Measurements from ENCODE around the gene SCYGR3.
"Not testable (repeated sequence)": the region's sequence is repeated elsewhere in the genome, so short reads cannot be mapped to it uniquely, and the experiment has no call there.

Gene SCYGR3

GRCh38 chr2:227623226-227623625, 8.6 kb upstream of the SCYGR3 start:
- Mint-ChIP-seq H3K27me3 (peaks cover 4% of the 10 kb centered on the region), H3K9me3 (no peaks in the 10 kb centered on the region), H3K4me3 (no peak overlapping the region), H3K4me1 (peaks cover 5% of the 10 kb centered on the region), H3K27ac (no peak overlapping the region)
- no peak for ATAC-seq
- DNase-seq, result no peak

- ATAC-seq (no peak), DNase-seq (no peak)
- H3K9me3 Mint-ChIP-seq, result no peaks in the 10 kb centered on the region
- H3K4me1 Mint-ChIP-seq, result no peaks in the 10 kb centered on the region
- H3K27ac Mint-ChIP-seq, result no peak within 1 kb of the TSS
- peaks cover 36% of the 10 kb centered on the region for H3K27me3 Mint-ChIP-seq
- H3K4me3 Mint-ChIP-seq, result no peak within 1 kb of the TSS
Measured at GRCh38 chr2:227617316-227618230, 2.9 kb upstream of the SCYGR3 start, which contains the start of gene SCYGR4. Gene SCYGR4 (plus strand): TSS chr2:227617498. CDS start chr2:227617498, 0 bp downstream.

GRCh38 chr2:227616631-227617030, 2.0 kb upstream of the SCYGR3 start:
- Mint-ChIP-seq H3K9me3 (no peaks in the 10 kb centered on the region), H3K27me3 (peaks cover 45% of the 10 kb centered on the region), H3K4me3 (no peak overlapping the region), H3K27ac (no peak overlapping the region), H3K4me1 (no peaks in the 10 kb centered on the region)
- ATAC-seq (no peak), DNase-seq (no peak)

- Mint-ChIP-seq H3K27me3 (peaks cover 51% of the 10 kb centered on the region), H3K4me1 (no peaks in the 10 kb centered on the region), H3K9me3 (no peaks in the 10 kb centered on the region), H3K27ac (no peak overlapping the region), H3K4me3 (no peak overlapping the region)
- DNase-seq (no peak), ATAC-seq (no peak)
Measured at GRCh38 chr2:227615906-227616305, 1.3 kb upstream of the SCYGR3 start.

- DNase-seq (no peak), ATAC-seq (no peak)
- Mint-ChIP-seq H3K9me3 (no peaks in the 10 kb centered on the region), H3K4me3 (no peak overlapping the region), H3K4me1 (peaks cover 2% of the 10 kb centered on the region), H3K27ac (no peak overlapping the region), H3K27me3 (peaks cover 55% of the 10 kb centered on the region)
Measured at GRCh38 chr2:227615181-227615580, 541 bp upstream of the SCYGR3 start.

GRCh38 chr2:227614246-227614645, 394 bp downstream of the SCYGR3 start:
- H3K9me3 Mint-ChIP-seq, result no peaks in the 10 kb centered on the region
- H3K4me1 Mint-ChIP-seq, result peaks cover 10% of the 10 kb centered on the region
- H3K27me3 Mint-ChIP-seq, result peaks cover 64% of the 10 kb centered on the region
- H3K27ac Mint-ChIP-seq, result no peak overlapping the region
- ATAC-seq (no peak), DNase-seq (no peak)
- no peak overlapping the region for H3K4me3 Mint-ChIP-seq

GRCh38 chr2:227613272-227613660, 1.4 kb downstream of the SCYGR3 start:
- ATAC-seq (no peak), DNase-seq (no peak)
- no peak overlapping the region for H3K4me3 Mint-ChIP-seq
- H3K4me1 Mint-ChIP-seq, result peaks cover 19% of the 10 kb centered on the region
- H3K27me3 Mint-ChIP-seq, result peaks cover 71% of the 10 kb centered on the region
- no peak overlapping the region for H3K27ac Mint-ChIP-seq
- no peaks in the 10 kb centered on the region for H3K9me3 Mint-ChIP-seq

- peaks cover 66% of the 10 kb centered on the region for H3K27me3 Mint-ChIP-seq
- peaks cover 22% of the 10 kb centered on the region for H3K4me1 Mint-ChIP-seq
- ATAC-seq (no peak), DNase-seq (no peak)
- H3K9me3 Mint-ChIP-seq, result no peaks in the 10 kb centered on the region
- H3K27ac Mint-ChIP-seq, result no peak overlapping the region
- no peak overlapping the region for H3K4me3 Mint-ChIP-seq
Measured at GRCh38 chr2:227612546-227613271, 1.9 kb downstream of the SCYGR3 start.

- ATAC-seq (no peak), DNase-seq (no peak)
- Mint-ChIP-seq H3K9me3 (no peaks in the 10 kb centered on the region), H3K4me1 (peaks cover 22% of the 10 kb centered on the region), H3K27ac (no peak overlapping the region), H3K27me3 (peaks cover 62% of the 10 kb centered on the region), H3K4me3 (no peak overlapping the region)
Measured at GRCh38 chr2:227610123-227610522, 4.5 kb downstream of the SCYGR3 start.

GRCh38 chr2:227608561-227609338, 5.9 kb downstream of the SCYGR3 start:
- peaks cover 64% of the 10 kb centered on the region for H3K27me3 Mint-ChIP-seq
- peak; percentile 73 for ATAC-seq
- peak overlapping the region in 1 of 2 donors; percentile 90 for H3K27ac Mint-ChIP-seq
- peak; percentile 16 to 36 for DNase-seq
- no peaks in the 10 kb centered on the region for H3K9me3 Mint-ChIP-seq
- peaks cover 22% of the 10 kb centered on the region for H3K4me1 Mint-ChIP-seq
- H3K4me3 Mint-ChIP-seq, result no peak overlapping the region

GRCh38 chr2:227607941-227608340, 6.7 kb downstream of the SCYGR3 start:
- H3K4me1 Mint-ChIP-seq, result peaks cover 22% of the 10 kb centered on the region
- no peaks in the 10 kb centered on the region for H3K9me3 Mint-ChIP-seq
- ATAC-seq (no peak), DNase-seq (no peak)
- H3K27me3 Mint-ChIP-seq, result peaks cover 59% of the 10 kb centered on the region
- no peak overlapping the region for H3K4me3 Mint-ChIP-seq
- H3K27ac Mint-ChIP-seq, result no peak overlapping the region

- Mint-ChIP-seq H3K27ac (peak overlapping the region in 1 of 2 donors; percentile 47), H3K9me3 (no peaks in the 10 kb centered on the region), H3K4me3 (no peak overlapping the region), H3K27me3 (peaks cover 44% of the 10 kb centered on the region), H3K4me1 (peaks cover 22% of the 10 kb centered on the region)
- ATAC-seq, result no peak
- DNase-seq, result no peak
Measured at GRCh38 chr2:227606476-227606875, 8.2 kb downstream of the SCYGR3 start.

GRCh38 chr2:227602358-227602757, 12.3 kb downstream of the SCYGR3 start:
- H3K4me3 Mint-ChIP-seq, result no peak overlapping the region
- ATAC-seq (no peak), DNase-seq (no peak)
- no peaks in the 10 kb centered on the region for H3K9me3 Mint-ChIP-seq
- peaks cover 16% of the 10 kb centered on the region for H3K27me3 Mint-ChIP-seq
- no peaks in the 10 kb centered on the region for H3K4me1 Mint-ChIP-seq
- no peak overlapping the region for H3K27ac Mint-ChIP-seq

- H3K4me3 Mint-ChIP-seq, H3K4me1 Mint-ChIP-seq, H3K9me3 Mint-ChIP-seq, ATAC-seq, DNase-seq: not testable (repeated sequence)
- Mint-ChIP-seq H3K27me3 (peaks cover 26% of the 10 kb centered on the region), H3K27ac (peak within 1 kb of the TSS in 1 of 2 donors; percentile 42)
Measured at GRCh38 chr2:227598835-227599503, 15.7 kb downstream of the SCYGR3 start, which contains the start of gene SCYGR2. Gene SCYGR2 (plus strand): TSS chr2:227598893. CDS start chr2:227598893, 0 bp downstream.

- Mint-ChIP-seq H3K4me3 (no peak overlapping the region), H3K27me3 (peaks cover 28% of the 10 kb centered on the region), H3K27ac (no peak overlapping the region), H3K4me1 (peaks cover 1% of the 10 kb centered on the region), H3K9me3 (no peaks in the 10 kb centered on the region)
- no peak for ATAC-seq
- no peak for DNase-seq
Measured at GRCh38 chr2:227597998-227598397, 16.6 kb downstream of the SCYGR3 start.

Data from stimulated activated naive CD8-positive, alpha-beta T cell treated with anti-CD3 and anti-CD28 coated beads, Interleukin-15, amount 100 ng/mL, for 72 hours (primary cell).